GM19324 (cell line): ENCODE measurements around the gene ZSWIM6.

Experiments used
- ATAC-seq: cut with Tn5 transposase; IDR thresholded peaks from one replicate; pipeline ENCODE4 v1.9.1; 2021; ENCODE audit warnings: mild to moderate bottlenecking, moderate library complexity; ENCODE audit not compliant: unreplicated experiment, low FRiP score

ZSWIM6 gene

DNA sequence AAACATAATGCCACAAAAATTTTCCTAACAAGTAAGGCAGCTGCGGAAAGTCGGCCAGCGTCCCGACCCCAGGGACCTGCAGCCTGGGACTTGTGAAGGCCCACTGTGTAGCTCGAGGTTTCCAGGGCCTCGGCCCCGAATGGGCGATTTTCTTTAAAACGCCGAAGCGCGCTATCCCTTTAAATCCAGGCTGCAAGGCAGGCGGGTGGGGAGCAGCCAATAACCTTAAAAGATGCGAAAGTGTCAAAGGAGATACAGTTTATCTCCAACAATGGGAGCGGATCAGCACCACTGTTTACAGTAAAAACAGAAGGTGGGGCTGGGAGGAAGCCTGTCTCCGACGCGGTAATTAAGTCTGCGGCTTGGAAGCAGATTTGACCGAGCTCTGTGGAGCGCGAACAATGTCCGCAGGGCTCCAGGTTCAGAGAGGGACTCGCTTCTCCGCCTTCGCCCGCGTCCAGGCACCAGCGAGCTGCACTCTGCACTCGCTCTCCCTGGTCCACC is 1.7 kb upstream of the ZSWIM6 start:
- ATAC-seq = no peak

DNA sequence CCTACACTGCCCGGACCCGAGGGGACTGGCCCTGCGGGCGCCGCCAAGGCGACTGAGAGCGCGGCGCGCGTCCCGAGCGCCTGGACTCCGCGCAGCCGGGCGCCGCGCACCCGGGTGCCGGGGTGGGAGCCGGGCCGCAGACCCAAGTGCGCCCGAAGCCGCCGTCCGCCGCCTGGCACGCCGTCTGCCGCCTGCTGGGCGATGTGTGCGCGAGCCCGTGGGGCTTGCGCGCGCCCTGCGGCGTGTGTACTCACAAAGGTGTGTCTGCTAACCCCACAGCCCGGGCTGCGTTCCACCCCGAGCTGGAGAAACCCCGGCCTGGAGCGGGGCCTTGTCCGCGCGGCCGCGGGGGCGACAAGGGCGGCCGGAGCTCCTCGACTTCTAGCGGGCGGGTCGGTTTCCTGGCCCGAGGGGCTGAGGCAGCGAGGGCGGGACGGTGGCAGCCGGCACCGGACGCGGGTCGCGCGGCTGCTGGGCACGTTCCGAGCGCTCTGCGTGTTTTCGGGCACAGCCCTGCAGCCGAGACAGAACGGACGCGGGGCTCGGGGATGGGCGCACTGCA is 1.1 kb upstream of the ZSWIM6 start:
- ATAC-seq = peak; percentile 48

- peak; percentile 0 for ATAC-seq
Measured at GRCh38 chr5:61332358-61332749, 296 bp downstream of the ZSWIM6 start.

- no peak for ATAC-seq
Measured at GRCh38 chr5:61332851-61333320, 828 bp downstream of the ZSWIM6 start.

DNA sequence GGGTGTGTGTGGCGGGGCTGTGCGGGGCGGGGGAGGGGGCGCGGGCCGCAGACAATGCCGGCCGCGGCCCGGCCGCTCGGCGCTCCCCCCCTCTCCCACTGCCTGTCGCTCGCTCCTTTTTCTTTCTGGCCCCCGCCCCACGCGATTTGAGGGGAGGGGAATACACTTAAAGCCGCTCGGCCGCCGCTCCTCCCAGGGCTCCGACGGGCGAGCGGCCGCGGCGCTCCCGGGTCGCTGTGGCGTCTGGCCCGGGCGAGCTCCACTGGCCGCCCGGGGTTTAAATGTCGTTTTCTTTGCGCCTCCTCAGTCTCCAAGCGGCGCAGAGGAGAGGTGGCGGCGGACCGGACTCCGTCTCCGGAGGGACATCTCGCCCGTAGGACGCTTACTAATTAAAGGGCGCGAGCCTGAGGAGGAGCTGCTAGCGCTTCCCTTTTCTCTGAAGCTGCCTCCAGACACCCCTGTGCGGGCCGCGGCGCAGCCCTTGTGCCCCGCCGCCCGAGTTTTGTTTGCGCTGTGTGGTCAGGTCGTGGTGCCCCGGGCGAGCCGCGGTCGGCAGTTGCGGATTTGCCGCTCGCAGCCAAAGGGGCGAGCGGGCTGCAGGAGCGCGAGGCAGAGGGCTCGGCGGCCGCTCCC is 1.4 kb downstream of the ZSWIM6 start:
- no peak for ATAC-seq

DNA sequence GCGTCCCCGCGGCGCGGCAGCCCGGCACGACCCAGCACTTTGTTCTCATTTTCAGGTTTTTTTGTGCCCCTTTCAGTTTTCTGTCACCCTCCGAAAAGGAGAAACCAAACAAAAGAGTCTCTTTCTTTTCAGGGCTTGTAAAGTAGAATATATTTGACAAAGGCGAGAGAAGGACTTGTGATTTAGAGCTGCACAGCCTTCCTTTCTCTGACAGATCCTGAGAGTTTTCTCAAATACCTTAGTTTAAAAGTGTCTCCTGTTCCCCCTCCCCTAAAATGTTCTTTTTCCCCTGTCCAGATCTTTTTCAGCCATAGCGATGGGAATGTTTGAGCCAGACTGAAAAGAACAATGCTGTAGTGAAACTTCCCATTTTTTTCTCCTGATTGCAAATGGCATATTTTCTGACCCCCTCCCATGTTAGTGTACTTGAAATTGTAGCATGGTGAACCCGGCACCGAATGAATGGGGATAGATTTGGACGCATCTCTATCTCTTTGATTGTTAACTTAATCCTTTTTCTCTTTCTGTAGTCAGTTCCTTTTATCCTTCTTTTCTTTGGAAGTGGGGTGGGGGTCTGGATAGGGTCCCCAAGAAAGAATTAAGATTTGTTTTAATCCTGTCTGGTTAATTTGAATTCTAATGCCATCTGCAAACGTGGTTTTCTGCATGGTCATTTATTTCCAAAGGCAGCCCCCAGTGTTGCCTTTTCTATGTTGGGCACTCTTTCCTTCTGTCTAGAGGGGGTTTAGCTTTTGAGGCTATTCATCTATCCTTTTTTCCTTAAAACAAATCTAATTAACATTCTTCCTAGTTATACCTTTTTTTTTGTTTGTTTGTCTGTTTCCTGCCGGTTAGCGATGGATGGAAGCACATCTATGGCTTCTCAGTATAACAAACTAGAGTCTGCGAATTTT is 2.2 kb downstream of the ZSWIM6 start:
- ATAC-seq = no peak

DNA sequence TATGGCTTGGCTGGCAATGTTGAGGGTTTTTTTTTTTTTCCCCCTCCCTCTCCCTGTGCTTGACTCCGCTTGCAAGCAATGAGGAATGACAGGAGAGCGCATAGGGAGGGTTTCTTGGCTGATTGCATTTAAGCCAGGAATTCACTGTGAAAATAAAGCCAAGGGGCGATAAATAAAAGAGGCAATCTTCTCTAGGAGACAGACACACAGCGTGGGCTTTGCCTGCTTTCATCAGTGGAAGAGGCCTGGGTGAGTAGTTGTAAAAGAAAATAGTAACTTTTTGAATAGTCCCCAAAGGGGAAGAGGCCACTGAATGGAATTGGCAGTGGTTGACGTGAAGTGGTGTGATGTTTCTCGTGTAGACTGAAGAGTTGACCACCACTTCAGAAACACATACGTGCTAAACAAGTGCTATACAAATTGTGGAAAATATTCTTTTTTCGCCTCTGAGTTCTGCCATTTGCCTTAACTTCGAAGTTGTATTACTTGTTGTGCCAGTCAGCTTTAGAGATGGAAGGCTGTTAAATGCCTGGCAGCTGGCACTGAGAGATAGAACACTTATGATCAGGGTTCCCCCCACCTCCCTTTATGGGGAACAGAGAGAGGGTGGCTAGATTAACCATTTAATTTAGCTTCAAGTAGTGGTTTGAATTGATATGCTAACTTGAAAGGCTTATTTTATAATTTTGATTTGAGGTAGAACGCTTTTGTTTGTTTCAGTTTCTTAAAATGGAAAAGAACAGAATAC is 3.0 kb downstream of the ZSWIM6 start:
- no peak for ATAC-seq

DNA sequence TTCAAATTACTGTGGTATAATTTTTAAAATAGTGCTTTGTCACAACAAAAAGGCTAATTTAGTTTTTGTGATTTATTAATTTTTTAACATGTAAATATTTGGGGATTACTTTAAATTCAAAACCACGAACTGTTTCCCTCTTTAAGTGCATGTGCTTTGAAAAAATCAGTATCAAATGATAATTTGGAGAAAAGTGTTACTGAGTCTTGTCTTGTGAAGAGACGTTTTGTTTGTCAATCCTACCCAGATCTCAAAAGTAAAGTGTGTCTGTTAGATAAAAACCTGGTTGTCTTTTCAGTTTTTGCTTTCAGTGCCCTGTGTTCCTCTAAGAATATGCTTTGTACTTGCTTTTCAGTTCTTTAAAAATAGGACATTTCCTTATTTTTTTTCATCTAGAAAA is 7.7 kb downstream of the ZSWIM6 start:
- no peak for ATAC-seq

DNA sequence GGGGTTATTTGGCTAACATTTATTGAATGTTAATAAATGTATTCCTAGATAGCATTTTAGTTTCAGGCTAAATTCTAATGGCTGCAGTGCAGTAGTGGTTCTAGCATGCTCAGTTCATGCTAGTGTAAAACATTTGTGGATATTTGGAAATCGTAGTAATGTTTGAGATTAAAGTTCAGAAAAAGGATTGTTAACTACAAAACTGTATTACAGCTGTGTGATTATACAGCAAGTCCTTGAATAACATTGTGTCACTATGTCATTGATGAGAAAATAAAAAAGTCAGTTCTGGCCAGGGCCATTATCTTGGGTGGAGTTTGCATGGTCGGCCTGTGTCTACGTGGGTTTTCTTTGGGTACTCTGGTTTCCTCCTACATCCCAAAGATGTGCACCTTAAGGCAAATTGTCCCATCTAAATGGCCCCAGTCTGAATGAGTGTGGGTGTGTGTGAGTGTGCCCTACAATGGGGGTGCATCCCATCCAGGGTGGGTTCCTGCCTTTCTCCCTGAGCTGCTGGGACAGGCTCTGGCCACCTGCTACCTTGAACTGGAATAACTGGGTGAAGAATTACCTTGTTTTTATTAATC is 8.8 kb downstream of the ZSWIM6 start:
- no peak for ATAC-seq

DNA sequence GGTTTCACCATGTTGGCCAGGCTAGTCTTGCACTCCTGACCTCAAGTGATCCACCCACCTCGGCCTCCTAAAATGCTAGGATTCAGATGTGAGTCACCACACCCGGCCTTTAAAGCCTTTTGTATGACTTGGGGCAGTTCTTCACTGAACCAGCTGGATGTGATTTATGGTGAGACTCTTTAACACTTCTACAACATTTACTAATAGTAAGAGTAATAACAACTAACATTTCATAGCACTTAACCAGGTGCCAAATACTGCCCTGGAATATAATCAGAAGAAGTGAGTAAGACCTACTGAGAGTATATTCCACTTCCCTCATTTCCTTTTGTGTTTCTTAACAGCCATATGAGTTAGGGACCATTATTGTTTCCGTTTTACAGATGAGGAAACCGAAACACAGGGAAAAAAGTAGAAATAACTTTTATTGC is 10.0 kb downstream of the ZSWIM6 start:
- no peak for ATAC-seq

- no peak for ATAC-seq
Measured at GRCh38 chr5:61344187-61344944, 12.3 kb downstream of the ZSWIM6 start.

GRCh38 chr5:61346511-61346910 is 14.5 kb downstream of the ZSWIM6 start:
- ATAC-seq = no peak

- no peak for ATAC-seq
Measured at GRCh38 chr5:61347080-61347479, 15.0 kb downstream of the ZSWIM6 start.

- no peak for ATAC-seq
Measured at GRCh38 chr5:61348447-61348846, 16.4 kb downstream of the ZSWIM6 start.

DNA sequence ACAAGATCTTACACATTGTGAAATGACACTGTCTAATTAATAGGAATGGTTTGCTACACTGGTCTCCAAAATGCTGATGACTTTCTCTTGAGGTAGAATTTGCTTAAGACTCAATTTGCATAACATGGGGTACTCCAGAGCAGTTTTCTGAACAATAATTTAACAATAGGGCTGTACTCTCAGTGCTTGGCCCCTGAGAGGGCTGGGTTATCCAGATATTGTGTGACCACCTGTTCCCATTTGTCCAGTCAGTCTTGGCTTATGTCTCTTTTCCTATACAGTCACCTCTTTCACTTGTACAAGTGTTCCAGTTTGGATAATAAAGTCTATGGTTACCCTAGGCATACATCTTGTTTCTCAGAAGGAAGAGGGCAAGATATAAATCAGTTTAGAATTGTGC is 17.9 kb downstream of the ZSWIM6 start:
- ATAC-seq = no peak

GRCh38 chr5:61350535-61350934 is 18.5 kb downstream of the ZSWIM6 start:
- no peak for ATAC-seq

- ATAC-seq = no peak
Measured at GRCh38 chr5:61351733-61352132, 19.7 kb downstream of the ZSWIM6 start.

- ATAC-seq = no peak
Measured at GRCh38 chr5:61352180-61352579, 20.1 kb downstream of the ZSWIM6 start.

GRCh38 chr5:61352612-61353156 is 20.6 kb downstream of the ZSWIM6 start:
- no peak for ATAC-seq
